ENCODE data around the gene SPNS3. TPM values are rescaled to one million over a fixed set of nuclear protein-coding genes. Genes with fewer than 3 reads are reported as not detected.

SPNS3 gene
- polyA plus RNA-seq, 5 donors = 0.75 to 1.6 (median 1.2) TPM

GRCh38 chr17:4487820-4488716 is 54.3 kb downstream of the SPNS3 start:
- no peak for DNase-seq

- DNase-seq = no peak
Measured at GRCh38 chr17:4488989-4489595, 55.4 kb downstream of the SPNS3 start.

- DNase-seq = no peak
Measured at GRCh38 chr17:4490109-4490591, 56.4 kb downstream of the SPNS3 start.

GRCh38 chr17:4490637-4491061 is 56.9 kb downstream of the SPNS3 start:
- DNase-seq = no peak

- no peak for DNase-seq
Measured at GRCh38 chr17:4492721-4493561, 59.2 kb downstream of the SPNS3 start.

GRCh38 chr17:4497101-4497824 is 63.5 kb downstream of the SPNS3 start:
- DNase-seq = no peak

- DNase-seq = no peak
Measured at GRCh38 chr17:4498461-4499397, 65.0 kb downstream of the SPNS3 start, which contains the start of gene SPNS2. Gene SPNS2 (plus strand): TSS chr17:4498881. CDS start chr17:4499048, 167 bp downstream.

- DNase-seq = no peak
Measured at GRCh38 chr17:4499431-4500190, 65.9 kb downstream of the SPNS3 start.

- DNase-seq = no peak
Measured at GRCh38 chr17:4500191-4500571, 66.4 kb downstream of the SPNS3 start.

- no peak for DNase-seq
Measured at GRCh38 chr17:4501295-4501949, 67.7 kb downstream of the SPNS3 start.

GRCh38 chr17:4502466-4503154 is 68.9 kb downstream of the SPNS3 start:
- no peak for DNase-seq

- no peak for DNase-seq
Measured at GRCh38 chr17:4503283-4504025, 69.7 kb downstream of the SPNS3 start.

- DNase-seq = no peak
Measured at GRCh38 chr17:4504188-4504587, 70.4 kb downstream of the SPNS3 start.

GRCh38 chr17:4505187-4505586 is 71.4 kb downstream of the SPNS3 start:
- DNase-seq = no peak

GRCh38 chr17:4506175-4506813 is 72.6 kb downstream of the SPNS3 start:
- DNase-seq = no peak

- no peak for DNase-seq
Measured at GRCh38 chr17:4506892-4507291, 73.2 kb downstream of the SPNS3 start.

All from right lung (tissue), 5 donors.